GM23248 (cell line): ENCODE results near the gene ANO10.
"Not testable (repeated sequence)": the region's sequence is repeated elsewhere in the genome, so short reads cannot be mapped to it uniquely, and the experiment has no call there.

ENCODE experiments used
- EZH2 ChIP-seq: fragments of 200-600 bp; sonication (generic); IDR thresholded peaks from 2 replicates; pipeline ENCODE4 v1.6.1; 2018; ENCODE audit warnings: antibody characterized with exemption, mild to moderate bottlenecking; ENCODE audit not compliant: insufficient read depth, poor library complexity, severe bottlenecking
- EZH2phosphoT487 ChIP-seq: fragments of 200-600 bp; sonication (generic); IDR thresholded peaks from 2 replicates; pipeline ENCODE4 v1.6.1; 2018; ENCODE audit warnings: antibody characterized with exemption, moderate library complexity, mild to moderate bottlenecking, low read depth; ENCODE audit not compliant: insufficient read depth

DNA sequence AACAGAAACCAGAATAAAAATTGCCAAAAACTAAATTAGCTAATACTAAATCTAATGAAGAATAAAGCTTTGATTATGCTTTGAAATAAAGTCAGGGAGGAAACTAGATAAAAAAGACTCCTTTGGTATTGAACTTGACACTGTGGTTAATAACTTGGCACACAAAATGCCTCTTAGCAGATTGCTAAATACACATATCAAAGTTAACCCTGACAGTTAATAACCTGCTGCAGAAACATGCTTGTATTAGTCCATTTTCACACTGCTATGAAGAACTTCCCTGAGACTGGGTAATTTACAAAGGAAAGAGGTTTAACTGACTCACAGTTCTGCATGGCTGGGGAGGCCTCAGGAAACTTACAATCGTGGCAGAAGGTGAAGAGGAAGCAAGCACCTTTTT lies 164.8 kb downstream of the ANO10 start:
- not testable (repeated sequence) for TF ChIP-seq EZH2, EZH2phosphoT487
